COR-L47 (cell line): ENCODE data around the gene XKR7.

Source experiments
- DNase-seq: peaks from one replicate; lab custom pipeline; 2025; lab: John Stamatoyannopoulos, UW

XKR7 gene

GRCh38 chr20:31945319-31945718, 22.6 kb upstream of the XKR7 start:
- DNase-seq = no peak

GRCh38 chr20:31945785-31946184, 22.2 kb upstream of the XKR7 start:
- no peak for DNase-seq

- no peak for DNase-seq
These were observed 19.9 kb upstream of the XKR7 start for GRCh38 chr20:31948008-31948407.

- no peak for DNase-seq
These were observed 17.9 kb upstream of the XKR7 start for GRCh38 chr20:31949877-31950646.

GRCh38 chr20:31951203-31951529, 16.8 kb upstream of the XKR7 start:
- DNase-seq = no peak

GRCh38 chr20:31951530-31952453, 16.2 kb upstream of the XKR7 start, which contains the start of gene PDRG1:
PDRG1 (minus strand) TSS chr20:31952046; CDS start chr20:31951961, 85 bp downstream.
- DNase-seq = peak; percentile 95

GRCh38 chr20:31953556-31954148, 14.3 kb upstream of the XKR7 start:
- no peak for DNase-seq

GRCh38 chr20:31954500-31954899, 13.5 kb upstream of the XKR7 start:
- no peak for DNase-seq

- no peak for DNase-seq
These were observed 11.1 kb upstream of the XKR7 start for GRCh38 chr20:31956556-31957526.

- no peak for DNase-seq
These were observed 5.2 kb upstream of the XKR7 start for GRCh38 chr20:31962761-31963160.

GRCh38 chr20:31963889-31964288, 4.1 kb upstream of the XKR7 start:
- DNase-seq = no peak

GRCh38 chr20:31966991-31967655, 828 bp upstream of the XKR7 start:
- no peak for DNase-seq

- DNase-seq = no peak
These were observed 558 bp downstream of the XKR7 start for GRCh38 chr20:31968291-31969126.

GRCh38 chr20:31969991-31970390, 2.0 kb downstream of the XKR7 start:
- no peak for DNase-seq

GRCh38 chr20:31972471-31973021, 4.6 kb downstream of the XKR7 start:
- no peak for DNase-seq

GRCh38 chr20:31974296-31974695, 6.3 kb downstream of the XKR7 start:
- no peak for DNase-seq

- no peak for DNase-seq
These were observed 7.1 kb downstream of the XKR7 start for GRCh38 chr20:31974951-31975487.

- no peak for DNase-seq
These were observed 7.9 kb downstream of the XKR7 start for GRCh38 chr20:31975874-31976273.

GRCh38 chr20:31977080-31977479, 9.1 kb downstream of the XKR7 start:
- DNase-seq = no peak
